Putamen (tissue), 1 donor: ENCODE data around the gene TMEM141.
"Not testable (repeated sequence)": the region's sequence is repeated elsewhere in the genome, so short reads cannot be mapped to it uniquely, and the experiment has no call there.

ENCODE experiments used
- DNase-seq: peaks from one replicate; pipeline ENCODE4 v3.0.0-alpha.2; 2016; ENCODE audit warnings: low spot score

TMEM141 gene

GRCh38 chr9:136755302-136756133, 35.6 kb upstream of the TMEM141 start:
- not testable (repeated sequence) for DNase-seq

DNA sequence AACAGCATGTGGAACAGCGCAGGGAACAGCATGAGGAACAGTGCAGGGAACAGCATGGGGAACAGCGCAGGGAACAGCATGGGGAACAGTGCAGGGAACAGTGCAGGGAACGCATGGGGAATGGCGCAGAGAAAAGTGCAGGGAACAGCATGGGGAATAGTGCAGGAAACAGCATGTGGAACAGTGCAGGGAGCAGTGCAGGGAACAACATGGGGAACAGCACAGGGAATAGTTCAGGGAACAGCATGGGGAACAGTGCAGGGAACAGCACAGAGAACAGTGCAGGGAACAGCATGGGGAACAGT, 35.1 kb upstream of the TMEM141 start:
- no peak for DNase-seq

DNA sequence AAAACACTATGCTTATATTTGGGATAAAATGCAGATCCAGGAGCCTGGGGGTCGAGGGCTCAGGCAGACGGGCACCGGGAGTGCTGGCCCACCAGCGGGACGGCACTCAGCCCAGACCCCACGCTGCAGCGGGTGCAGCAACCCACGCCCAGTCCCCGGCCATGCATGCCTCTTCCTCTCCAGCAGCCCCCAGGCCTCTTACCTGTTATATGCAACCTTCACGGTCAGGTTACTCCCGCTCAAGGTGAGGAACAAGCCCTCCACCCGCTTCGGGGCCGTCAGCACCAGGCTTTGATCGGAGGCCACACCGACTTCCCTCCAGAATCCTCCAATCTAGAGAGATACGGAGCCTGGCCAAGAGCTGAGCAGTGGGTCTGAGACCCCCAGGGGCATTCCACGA, 34.3 kb upstream of the TMEM141 start:
- no peak for DNase-seq

GRCh38 chr9:136757328-136757727, 33.8 kb upstream of the TMEM141 start:
- DNase-seq, result no peak

GRCh38 chr9:136757751-136758140, 33.4 kb upstream of the TMEM141 start:
- no peak for DNase-seq

GRCh38 chr9:136759001-136759400, 32.1 kb upstream of the TMEM141 start:
- no peak for DNase-seq

GRCh38 chr9:136759436-136760325, 31.5 kb upstream of the TMEM141 start:
- no peak for DNase-seq

GRCh38 chr9:136760424-136760823, 30.7 kb upstream of the TMEM141 start:
- no peak for DNase-seq

- peak; percentile 33 for DNase-seq
These were observed 30.2 kb upstream of the TMEM141 start for GRCh38 chr9:136760834-136761544.

DNA sequence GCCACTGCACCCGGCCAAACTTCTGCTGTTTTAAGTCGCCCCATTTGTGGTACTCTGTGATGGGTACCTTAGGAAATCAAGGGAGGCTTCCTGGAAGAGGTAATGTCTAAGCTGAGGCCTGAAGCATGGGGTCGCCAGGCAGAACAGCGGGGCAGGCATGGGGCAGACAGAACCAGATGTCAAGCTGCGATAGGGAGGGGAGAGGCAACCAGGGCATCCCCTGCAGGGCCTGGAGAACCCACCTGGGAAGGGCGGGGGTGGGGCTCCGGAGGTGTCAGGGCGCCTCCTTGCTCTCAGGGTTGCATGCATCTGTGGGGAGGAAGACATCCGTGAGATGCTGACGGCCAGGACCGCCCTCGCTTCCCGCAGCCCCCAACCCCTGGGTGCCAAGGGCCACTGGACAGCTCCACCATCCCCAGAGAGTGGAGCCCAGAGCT, 29.6 kb upstream of the TMEM141 start:
- DNase-seq, result no peak

DNA sequence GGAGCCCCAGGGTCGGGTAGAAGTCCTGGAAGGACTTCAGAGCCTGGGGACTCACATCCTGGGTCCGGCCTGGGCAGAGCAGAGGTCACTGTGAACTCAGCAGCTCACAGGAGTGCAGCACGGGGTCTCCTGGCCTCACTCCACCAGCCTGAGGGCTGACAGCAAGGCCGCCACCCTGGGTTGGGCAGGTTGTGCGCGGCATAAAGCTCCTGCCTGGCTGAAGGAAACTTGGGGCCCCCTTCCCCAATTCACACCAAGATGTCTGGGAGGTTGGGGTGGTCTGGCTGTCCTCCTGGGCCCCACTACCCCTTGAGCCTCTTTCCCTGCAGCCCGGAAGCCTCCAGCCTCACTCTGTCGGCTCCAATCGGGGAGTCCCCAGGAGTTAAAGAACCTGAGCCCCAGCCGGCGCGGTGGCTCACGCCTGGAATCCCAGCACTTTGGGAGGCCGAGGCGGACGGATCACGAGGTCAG, 28.9 kb upstream of the TMEM141 start:
- no peak for DNase-seq

DNA sequence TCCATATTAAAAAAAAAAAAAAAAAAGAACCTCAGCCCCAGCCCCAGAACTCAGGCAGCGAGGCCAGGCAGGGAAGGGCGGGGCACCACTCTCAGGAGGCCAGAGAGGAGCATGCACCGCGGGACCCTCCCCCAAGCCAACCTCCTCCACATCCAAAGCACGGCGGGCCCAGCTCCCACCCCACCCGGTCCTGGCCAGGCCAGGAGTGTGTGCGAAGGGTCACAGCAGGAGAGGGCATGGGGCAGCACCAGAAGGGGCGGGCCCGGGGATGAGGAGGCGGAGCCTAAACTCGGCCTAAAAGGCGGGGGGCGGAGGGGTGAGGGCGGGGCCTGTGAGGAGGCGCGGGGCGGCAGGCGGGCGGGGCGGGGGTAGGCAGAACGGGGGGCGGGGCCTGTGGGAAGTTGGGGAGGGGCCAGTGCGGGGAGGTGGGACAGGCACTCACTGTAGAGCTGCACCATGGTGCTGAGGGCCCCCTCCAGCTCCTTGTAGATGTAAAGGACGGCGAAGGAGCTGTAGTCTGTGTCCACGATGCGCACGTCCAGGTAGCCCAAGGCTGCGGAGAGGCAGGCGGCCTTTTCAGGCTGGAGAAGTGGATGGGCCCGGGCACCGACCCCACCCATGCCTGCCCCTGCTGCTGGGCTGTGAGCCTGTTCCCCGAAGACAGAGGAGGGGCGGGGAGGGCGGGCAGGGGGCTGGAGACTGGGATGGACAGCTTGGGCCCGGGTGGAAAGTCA, 28.1 kb upstream of the TMEM141 start:
- DNase-seq, result no peak

DNA sequence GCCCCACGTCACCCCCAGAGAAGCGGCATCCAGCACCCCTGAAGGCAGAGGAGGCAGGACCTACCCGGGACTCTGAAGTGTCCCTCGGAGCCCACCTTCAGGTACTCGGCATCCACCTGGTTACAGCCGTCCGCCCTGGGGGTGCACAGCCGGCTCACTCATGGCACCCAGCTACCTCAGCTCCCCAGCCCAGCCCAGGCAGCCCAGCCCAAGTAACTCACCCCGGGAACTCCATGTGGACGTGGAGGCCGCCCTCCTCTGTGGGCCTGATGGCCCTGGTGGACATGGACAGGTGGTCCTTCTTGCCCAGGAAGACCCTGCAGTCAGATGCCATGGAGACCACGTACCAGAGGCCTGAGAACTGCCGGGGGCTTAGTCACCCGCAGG, 27.5 kb upstream of the TMEM141 start:
- DNase-seq, result no peak

- DNase-seq, result no peak
These were observed 26.7 kb upstream of the TMEM141 start, which contains the start of gene LCN15 for GRCh38 chr9:136764301-136764891. TSS of gene LCN15 (minus strand) at chr9:136764518. CDS start at chr9:136764488, 30 bp downstream.

DNA sequence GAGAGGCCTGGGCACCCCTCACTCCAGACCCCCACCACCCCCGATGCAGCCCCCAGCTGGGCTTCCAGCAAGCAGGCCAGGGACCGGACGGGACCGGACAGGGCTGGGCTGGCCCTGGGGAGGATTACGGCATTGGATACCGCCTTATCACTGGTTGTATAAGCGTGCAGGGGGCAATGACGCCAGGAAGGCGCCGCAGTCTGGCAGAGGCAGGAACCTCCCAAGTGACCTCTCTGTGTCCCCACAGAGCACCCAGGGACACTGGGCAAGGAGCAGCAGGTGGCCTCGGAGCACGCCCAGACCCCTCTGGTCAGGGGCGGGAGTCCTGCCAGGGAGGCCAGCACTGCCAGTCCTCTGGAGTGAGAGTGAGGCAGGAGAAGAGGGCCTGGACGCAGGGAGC, 26.1 kb upstream of the TMEM141 start:
- DNase-seq, result no peak

DNA sequence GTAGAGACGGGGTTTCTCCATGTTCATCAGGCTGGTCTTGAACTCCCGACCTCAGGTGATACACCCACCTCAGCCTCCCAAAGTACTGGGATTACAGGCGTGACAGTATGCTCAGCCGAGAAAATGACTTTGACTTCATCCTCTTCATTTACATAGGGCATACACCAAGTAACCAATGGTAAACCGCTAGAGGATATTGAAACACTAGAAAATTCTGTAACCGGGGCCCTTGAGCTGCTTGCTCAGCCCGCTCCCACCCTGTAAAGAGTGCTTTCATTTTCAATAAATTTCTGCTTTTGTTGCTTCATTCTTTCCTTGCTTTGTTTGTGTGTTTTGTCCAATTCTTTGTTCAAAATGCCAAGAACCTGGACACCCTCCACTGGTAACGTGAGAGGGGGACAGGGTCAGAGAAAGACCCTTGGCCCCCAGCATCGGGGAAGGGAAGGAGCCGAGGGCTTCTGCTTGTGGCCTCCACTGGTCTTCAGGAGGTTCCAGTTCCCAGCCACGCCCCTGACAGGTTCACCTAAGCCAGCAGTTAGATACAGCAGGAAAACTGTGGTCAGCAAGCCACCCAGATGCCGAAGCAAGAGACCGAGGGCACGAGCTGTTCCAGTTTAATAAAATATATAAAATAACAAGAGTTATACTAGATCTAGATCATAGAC, 25.3 kb upstream of the TMEM141 start:
- DNase-seq, result not testable (repeated sequence)

GRCh38 chr9:136766410-136767120, 24.6 kb upstream of the TMEM141 start:
- not testable (repeated sequence) for DNase-seq

DNA sequence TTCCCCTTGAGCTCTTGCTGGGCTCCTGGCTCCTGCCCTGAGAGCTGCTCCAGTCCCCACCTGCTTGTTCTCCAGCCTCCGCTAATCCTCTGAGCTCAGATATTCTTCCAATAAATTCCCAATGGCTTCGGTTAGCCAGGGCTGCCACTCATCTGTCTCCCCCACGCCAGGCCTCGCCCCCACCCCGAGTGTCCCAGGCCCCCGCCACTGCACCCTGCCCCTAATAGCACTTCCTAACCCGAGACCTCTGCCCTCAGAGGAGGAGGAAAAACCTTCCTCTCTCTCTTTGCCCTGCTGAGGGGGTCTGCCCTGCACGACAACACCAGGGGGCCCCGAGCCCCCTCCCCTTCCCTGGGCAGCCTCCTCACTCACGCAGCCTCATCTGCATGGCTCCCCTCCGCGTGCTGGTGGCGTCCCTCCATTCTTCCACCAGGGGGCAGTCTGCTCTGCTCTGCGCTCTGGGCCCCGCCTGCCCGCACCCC, 21.4 kb upstream of the TMEM141 start:
- no peak for DNase-seq

- no peak for DNase-seq
These were observed 19.2 kb upstream of the TMEM141 start for GRCh38 chr9:136771907-136772415.
